ENCODE results near the gene KIF15. TPM values are rescaled to one million over a fixed set of nuclear protein-coding genes. Genes with fewer than 3 reads are reported as not detected.
"Not testable (repeated sequence)": the region's sequence is repeated elsewhere in the genome, so short reads cannot be mapped to it uniquely, and the experiment has no call there.

The KIF15 gene
- total RNA-seq, 2 experiments from 2014 or later: 38.1 to 41.9 TPM

GRCh38 chr3:44795197-44795596 lies 33.6 kb downstream of the KIF15 start:
- POLR2A ChIA-PET: no interaction called here
- H3K27ac Mint-ChIP-seq: no peak overlapping the region

DNA sequence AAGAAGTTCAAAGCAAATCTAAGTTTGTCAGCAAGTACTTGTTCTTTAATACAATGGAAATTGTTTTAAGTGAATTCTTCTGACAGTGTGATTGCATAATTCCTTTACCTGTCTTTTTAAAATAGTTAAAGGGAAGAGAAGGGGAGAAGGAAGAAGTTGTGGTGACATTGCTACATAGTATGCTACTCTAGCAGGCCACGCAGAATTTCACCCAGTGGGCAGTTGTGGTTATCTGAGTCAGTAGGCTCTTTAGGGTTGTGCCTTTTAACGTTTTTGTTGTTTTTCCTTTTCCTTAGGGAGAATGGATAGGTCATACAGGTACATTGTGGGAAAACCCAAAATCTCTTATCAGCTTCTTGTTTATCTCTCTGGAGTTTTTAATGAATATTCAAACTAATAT lies 40.4 kb downstream of the KIF15 start:
- ATAC-seq: no peak
- Mint-ChIP-seq H3K9me3 (no peaks in the 10 kb centered on the region), H3K36me3 (ENCODE audit: low read depth) (peaks cover 50% of the 10 kb centered on the region)

More at GRCh38 chr3:44795197-44795596, 33.6 kb downstream of the KIF15 start:
- intact Hi-C loops (cut with micrococcal nuclease): no loop called here
- H3K4me3 Mint-ChIP-seq: no peak overlapping the region
- H3K36me3 Mint-ChIP-seq (ENCODE audit: low read depth): peaks cover 43% of the 10 kb centered on the region
- DNase-seq: no peak
- CTCF ChIA-PET: no interaction called here
- no peaks in the 10 kb centered on the region for H3K4me1 Mint-ChIP-seq (ENCODE audit: low read depth)
- no peaks in the 10 kb centered on the region for H3K9me3 Mint-ChIP-seq
- H3K27me3 Mint-ChIP-seq: no peaks in the 10 kb centered on the region
- TF ChIP-seq, protein P1, sequence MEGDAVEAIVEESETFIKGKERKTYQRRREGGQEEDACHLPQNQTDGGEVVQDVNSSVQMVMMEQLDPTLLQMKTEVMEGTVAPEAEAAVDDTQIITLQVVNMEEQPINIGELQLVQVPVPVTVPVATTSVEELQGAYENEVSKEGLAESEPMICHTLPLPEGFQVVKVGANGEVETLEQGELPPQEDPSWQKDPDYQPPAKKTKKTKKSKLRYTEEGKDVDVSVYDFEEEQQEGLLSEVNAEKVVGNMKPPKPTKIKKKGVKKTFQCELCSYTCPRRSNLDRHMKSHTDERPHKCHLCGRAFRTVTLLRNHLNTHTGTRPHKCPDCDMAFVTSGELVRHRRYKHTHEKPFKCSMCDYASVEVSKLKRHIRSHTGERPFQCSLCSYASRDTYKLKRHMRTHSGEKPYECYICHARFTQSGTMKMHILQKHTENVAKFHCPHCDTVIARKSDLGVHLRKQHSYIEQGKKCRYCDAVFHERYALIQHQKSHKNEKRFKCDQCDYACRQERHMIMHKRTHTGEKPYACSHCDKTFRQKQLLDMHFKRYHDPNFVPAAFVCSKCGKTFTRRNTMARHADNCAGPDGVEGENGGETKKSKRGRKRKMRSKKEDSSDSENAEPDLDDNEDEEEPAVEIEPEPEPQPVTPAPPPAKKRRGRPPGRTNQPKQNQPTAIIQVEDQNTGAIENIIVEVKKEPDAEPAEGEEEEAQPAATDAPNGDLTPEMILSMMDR (IDR thresholded peaks at IDR 0.05): no peak
- ATAC-seq: no peak

DNA sequence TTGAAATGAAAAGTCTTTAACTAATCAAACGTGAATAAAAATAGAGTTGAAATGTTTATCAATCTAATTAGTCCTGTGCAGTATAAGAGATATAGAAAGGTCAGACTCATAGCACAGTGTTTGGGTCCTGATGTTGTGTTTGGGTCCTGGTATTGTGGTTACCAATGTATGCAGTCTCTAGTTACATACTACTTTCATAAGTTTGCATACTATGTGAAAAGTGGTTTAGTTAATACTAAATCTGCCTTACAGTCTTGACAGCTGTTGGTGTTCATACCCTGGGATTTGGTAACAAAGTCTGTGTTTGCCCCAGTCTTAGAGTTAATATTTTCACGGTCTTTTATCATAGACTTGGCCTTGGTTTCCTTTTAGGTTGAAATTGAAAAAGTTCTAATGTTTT lies 41.7 kb downstream of the KIF15 start:
- H3K4me1 Mint-ChIP-seq (ENCODE audit: low read depth): no peaks in the 10 kb centered on the region
- TF ChIP-seq, protein P1 (IDR thresholded peaks at IDR 0.05): no peak
- H3K27me3 Mint-ChIP-seq: no peaks in the 10 kb centered on the region
- ChIA-PET CTCF (no interaction called here), POLR2A (no interaction called here)
- no peak for DNase-seq
- H3K4me3 Mint-ChIP-seq: no peak overlapping the region
- ATAC-seq: no peak
- intact Hi-C loops (cut with micrococcal nuclease): no loop called here
- no peak overlapping the region for H3K27ac Mint-ChIP-seq
- peaks cover 47% of the 10 kb centered on the region for H3K36me3 Mint-ChIP-seq (ENCODE audit: low read depth)
- H3K9me3 Mint-ChIP-seq: no peaks in the 10 kb centered on the region

More for the DNA sequence above, 40.4 kb downstream of the KIF15 start:
- intact Hi-C loops (cut with micrococcal nuclease): no loop called here
- ChIA-PET POLR2A (no interaction called here), CTCF (no interaction called here)
- Mint-ChIP-seq H3K27ac (no peak overlapping the region), H3K27me3 (no peaks in the 10 kb centered on the region), H3K4me1 (ENCODE audit: low read depth) (no peaks in the 10 kb centered on the region), H3K4me3 (no peak overlapping the region)
- TF ChIP-seq, protein P1 (IDR thresholded peaks at IDR 0.05): no peak
- no peak for DNase-seq

- ChIA-PET POLR2A (interaction anchor here (0.9 kb wide), 1 partner anchor 10 kb away, joined by 3 read pairs; no protein-coding TSS in a partner anchor), CTCF (interaction anchor here (1.0 to 2.1 kb wide), 3 partner anchors 9 to 94 kb away, joined by 3 to 7 read pairs (median 4); partner anchors contain the start of gene ZNF502)
- H3K4me3 Mint-ChIP-seq: no peak overlapping the region
- TF ChIP-seq, protein P1 (IDR thresholded peaks at IDR 0.05): no peak
- intact Hi-C loops (cut with micrococcal nuclease): no loop called here
- H3K27me3 Mint-ChIP-seq: no peaks in the 10 kb centered on the region
- no peaks in the 10 kb centered on the region for H3K4me1 Mint-ChIP-seq (ENCODE audit: low read depth)
- DNase-seq: no peak
- peaks cover 37% of the 10 kb centered on the region for H3K36me3 Mint-ChIP-seq (ENCODE audit: low read depth)
- no peak for ATAC-seq
- H3K27ac Mint-ChIP-seq: no peak overlapping the region
- no peaks in the 10 kb centered on the region for H3K9me3 Mint-ChIP-seq
Observed at GRCh38 chr3:44805960-44806359, 44.4 kb downstream of the KIF15 start.

DNA sequence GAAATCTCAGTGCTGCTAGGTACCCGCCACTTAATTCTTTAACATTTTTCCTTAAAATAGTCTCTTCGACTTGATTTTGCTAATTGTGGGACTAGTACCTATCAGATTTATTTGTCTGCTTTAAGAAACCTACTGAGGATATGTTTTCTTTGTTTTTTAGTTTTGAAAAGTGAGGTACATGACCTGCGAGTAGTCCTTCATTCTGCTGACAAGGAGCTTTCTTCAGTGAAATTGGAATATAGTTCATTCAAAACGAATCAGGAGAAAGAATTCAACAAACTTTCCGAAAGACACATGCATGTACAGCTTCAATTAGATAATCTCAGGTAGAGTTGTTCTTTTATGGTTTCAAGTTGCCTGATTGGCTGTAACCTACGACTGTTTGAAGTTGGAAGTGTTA lies 53.2 kb downstream of the KIF15 start:
- DNase-seq (no peak), ATAC-seq (no peak)
- Mint-ChIP-seq H3K4me1 (ENCODE audit: low read depth) (no peaks in the 10 kb centered on the region), H3K4me3 (no peak overlapping the region), H3K27ac (no peak overlapping the region), H3K36me3 (ENCODE audit: low read depth) (peaks cover 57% of the 10 kb centered on the region), H3K9me3 (peaks cover 9% of the 10 kb centered on the region), H3K27me3 (no peaks in the 10 kb centered on the region)
- intact Hi-C loops (cut with micrococcal nuclease): no loop called here
- TF ChIP-seq, protein P1 (IDR thresholded peaks at IDR 0.05): no peak
- POLR2A ChIA-PET: interaction anchor here (0.6 kb wide), 1 partner anchor 98 kb away, joined by 4 read pairs; no protein-coding TSS in a partner anchor
- CTCF ChIA-PET: interaction anchor here (0.8 kb wide), 1 partner anchor 491 kb away, joined by 3 read pairs; no protein-coding TSS in a partner anchor

DNA sequence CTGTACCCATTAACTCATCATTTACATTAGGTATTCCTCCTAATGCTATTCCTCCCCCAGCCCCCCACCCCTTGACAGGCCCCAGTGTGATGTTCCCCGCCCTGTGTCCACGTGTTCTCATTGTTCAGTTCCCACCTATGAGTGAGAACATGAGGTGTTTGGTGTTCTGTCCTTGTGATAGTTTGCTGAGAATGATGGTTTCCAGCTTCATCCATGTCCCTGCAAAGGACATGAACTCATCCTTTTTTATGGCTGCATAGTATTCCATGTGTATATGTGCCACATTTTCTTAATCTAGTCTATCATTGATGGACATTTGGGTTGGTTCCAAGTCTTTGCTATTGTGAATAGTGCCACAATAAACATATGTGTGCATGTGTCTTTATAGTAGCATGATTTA lies 54.7 kb downstream of the KIF15 start:
- H3K4me1 Mint-ChIP-seq (ENCODE audit: low read depth); H3K27ac Mint-ChIP-seq; intact Hi-C loops (cut with micrococcal nuclease): not testable (repeated sequence)

GRCh38 chr3:44821206-44821605 lies 59.6 kb downstream of the KIF15 start:
- intact Hi-C loops (cut with micrococcal nuclease); ATAC-seq; DNase-seq; H3K4me1 Mint-ChIP-seq (ENCODE audit: low read depth); H3K27me3 Mint-ChIP-seq; CTCF ChIA-PET; POLR2A ChIA-PET; H3K4me3 Mint-ChIP-seq; H3K9me3 Mint-ChIP-seq; H3K27ac Mint-ChIP-seq: not testable (repeated sequence)
- peaks cover 67% of the 10 kb centered on the region for H3K36me3 Mint-ChIP-seq (ENCODE audit: low read depth)

More for the DNA sequence above, 54.7 kb downstream of the KIF15 start:
- POLR2A ChIA-PET, H3K27me3 Mint-ChIP-seq, H3K4me3 Mint-ChIP-seq, H3K9me3 Mint-ChIP-seq, CTCF ChIA-PET, DNase-seq, ATAC-seq: not testable (repeated sequence)
- H3K36me3 Mint-ChIP-seq (ENCODE audit: low read depth): peaks cover 61% of the 10 kb centered on the region

Measured in activated CD8-positive, alpha-beta T cell treated with anti-CD3 and anti-CD28 coated beads for 36 hours (primary cell).